Heart left ventricle (tissue), 13 donors: ENCODE data around the gene FGF14.

Experiments used
- CTCF ChIP-seq, 12 donors: fragments of 200-600 bp; sonication (generic) in 4 of 12; IDR thresholded peaks; one replicate each; pipeline versions ENCODE4 v1.5.0 to v1.8.0; 2018 to 2022; ENCODE audit warnings: antibody characterized with exemption in 12 of 12, mild to moderate bottlenecking in 5 of 12
- POLR2A ChIP-seq, 2 donors: fragments of 450-650 bp; IDR thresholded peaks; one replicate each; pipeline ENCODE4 v1.6.1; 2017; ENCODE audit warnings: antibody characterized with exemption in 2 of 2, mild to moderate bottlenecking in 2 of 2, moderate library complexity in 2 of 2
- donor health status: ischemic (EF 13 %, LVEDD 7.1; RV severe dilation, severe dysfunction).
- donor health status: DM: no; HTN: yes; CAD: no.
- donor health status: DM: no; HTN: no; CAD: no.
- donor health status: ischemic (EF 25% LVEDD 6.9; RV normal size, moderate dysfunction).
- donor health status: ischemic (EF 25% LVEDD 5.7; RV mildly dilated, moderate dysfunction).
- donor health status: ischemic (EF 35%, LVEDD 5.7; RV mildly dilated, moderate dysfunction).
- donor health status: nonischemic (EF 11% LVEDD 7.7; RV severe dilation, severe dysfunction).
- donor health status: DM: yes; HTN: yes; CAD: no.
- donor health status: PGD.
- donor health status: ischemic (EF 29% LVEDD 5.4; RV normal size, mild dysfunction).
- donor health status: nonischemic (EF 23%, LVEDD 6.1; RV moderate dilation, normal function).

- TF ChIP-seq POLR2A (IDR thresholded peaks at IDR 0.05) (no peak), CTCF (IDR thresholded peaks at IDR 0.05) (no peak)
Observed at GRCh38 chr13:102286326-102286725, 115.5 kb downstream of the FGF14 start.
